Measurements from ENCODE around the gene CTNNA3.

CTNNA3 gene

GRCh38 chr10:66717231-66717981, 978.6 kb downstream of the CTNNA3 start:
- DNase-seq, result no peak

GRCh38 chr10:66714741-66715140, 981.3 kb downstream of the CTNNA3 start:
- no peak for DNase-seq

DNA sequence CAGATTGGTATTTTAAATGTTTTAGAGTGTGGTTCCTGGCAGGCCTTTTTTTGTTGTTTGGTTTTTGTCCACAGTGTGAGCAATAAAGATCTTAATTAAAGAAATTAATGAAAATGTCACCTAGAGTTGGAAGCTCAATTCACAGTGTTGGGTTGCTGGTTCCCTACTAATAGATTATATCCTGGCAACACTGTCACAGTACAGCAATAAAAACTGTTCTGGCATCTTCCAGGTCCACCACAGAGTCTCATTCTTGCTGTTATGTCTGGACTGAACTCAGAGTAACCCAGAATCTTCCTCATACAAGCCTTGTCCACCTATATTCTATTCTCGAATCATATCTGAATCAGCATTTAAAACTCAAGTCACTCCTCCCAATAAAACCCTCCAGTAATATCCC, 982.6 kb downstream of the CTNNA3 start:
- no peak for DNase-seq

GRCh38 chr10:66698069-66698468, 997.9 kb downstream of the CTNNA3 start:
- no peak for DNase-seq

DNA sequence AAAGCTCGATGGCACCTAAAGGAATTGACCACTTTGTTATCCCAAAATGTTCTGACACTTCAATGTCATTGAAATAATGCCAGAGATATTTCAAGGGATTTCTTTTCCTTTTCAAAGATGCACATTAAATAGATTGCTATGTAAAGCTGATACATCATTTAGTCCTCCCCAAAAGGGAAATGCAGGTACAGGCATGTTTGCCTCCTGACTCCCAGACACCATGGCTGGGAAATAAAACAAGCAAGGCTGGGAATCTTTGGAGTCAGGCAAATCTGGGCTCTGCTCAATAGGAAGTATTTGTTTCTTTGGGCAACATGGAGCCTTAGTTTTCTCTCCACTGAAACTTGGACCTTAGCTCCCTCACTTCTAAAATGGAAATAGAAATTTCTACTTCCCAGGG, 1000.9 kb downstream of the CTNNA3 start:
- DNase-seq, result no peak

DNA sequence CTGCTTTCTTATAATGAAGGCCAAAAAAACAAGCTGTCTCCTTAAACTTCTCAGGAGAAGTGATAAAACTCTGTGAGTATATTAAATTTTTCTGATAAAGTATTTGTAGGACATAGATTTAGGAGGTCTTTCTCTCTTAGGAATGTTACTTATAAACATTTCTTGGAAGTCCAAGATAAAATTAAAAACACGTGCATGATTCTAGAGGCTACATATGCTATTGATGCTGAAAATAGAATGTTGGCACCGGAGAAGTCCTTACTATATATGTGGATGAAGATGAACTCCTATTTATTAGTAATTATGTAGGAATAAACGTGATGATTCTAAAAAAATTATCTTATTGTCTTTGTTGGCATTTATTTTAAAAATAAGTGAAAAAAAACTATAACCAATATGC, 1011.4 kb downstream of the CTNNA3 start:
- no peak for DNase-seq

GRCh38 chr10:66680886-66681285, 1015.1 kb downstream of the CTNNA3 start:
- no peak for DNase-seq

GRCh38 chr10:66678521-66678920, 1017.5 kb downstream of the CTNNA3 start:
- no peak for DNase-seq

DNA sequence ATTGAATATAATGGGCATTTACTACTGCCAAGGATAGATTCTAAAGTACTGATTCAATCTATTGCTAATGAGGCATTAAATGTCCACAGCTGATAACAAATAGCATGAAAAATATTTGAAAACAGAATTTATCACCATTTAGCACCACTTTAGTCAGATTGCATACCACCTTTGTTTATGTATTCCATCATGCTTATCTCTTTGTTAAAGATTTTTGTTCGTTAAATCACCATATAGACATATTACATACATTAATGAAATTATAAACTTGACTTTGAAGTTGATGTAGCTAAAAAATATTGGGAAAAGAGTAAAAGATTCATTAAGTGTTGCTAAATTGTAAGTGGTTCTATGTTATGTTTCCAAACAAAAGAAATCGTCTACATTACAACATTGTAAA, 1022.9 kb downstream of the CTNNA3 start:
- DNase-seq, result no peak

GRCh38 chr10:66671562-66671961, 1024.4 kb downstream of the CTNNA3 start:
- DNase-seq, result no peak

- DNase-seq, result no peak
These were observed 1024.9 kb downstream of the CTNNA3 start for GRCh38 chr10:66671064-66671463.

GRCh38 chr10:66656499-66656898, 1039.5 kb downstream of the CTNNA3 start:
- DNase-seq, result no peak

DNA sequence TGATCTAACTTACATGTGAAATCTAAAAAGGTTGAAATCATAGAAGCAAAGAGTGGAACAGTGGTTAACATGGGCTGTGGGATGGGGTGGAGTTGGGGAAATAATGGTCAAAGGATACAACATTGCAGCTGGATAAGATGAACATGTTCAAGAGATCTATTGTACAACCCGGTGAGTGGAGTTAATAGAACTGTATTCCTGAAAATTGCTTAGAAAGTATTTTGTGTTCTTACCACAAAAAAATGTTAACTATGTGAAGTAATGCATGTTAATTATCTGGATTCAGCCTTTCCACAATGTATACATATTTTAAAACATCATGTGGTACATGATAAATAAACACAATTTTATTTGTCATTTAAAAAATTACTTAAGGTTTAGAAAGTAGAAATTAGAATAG, 1041.1 kb downstream of the CTNNA3 start:
- no peak for DNase-seq

- no peak for DNase-seq
These were observed 1044.5 kb downstream of the CTNNA3 start for GRCh38 chr10:66651308-66652082.

DNA sequence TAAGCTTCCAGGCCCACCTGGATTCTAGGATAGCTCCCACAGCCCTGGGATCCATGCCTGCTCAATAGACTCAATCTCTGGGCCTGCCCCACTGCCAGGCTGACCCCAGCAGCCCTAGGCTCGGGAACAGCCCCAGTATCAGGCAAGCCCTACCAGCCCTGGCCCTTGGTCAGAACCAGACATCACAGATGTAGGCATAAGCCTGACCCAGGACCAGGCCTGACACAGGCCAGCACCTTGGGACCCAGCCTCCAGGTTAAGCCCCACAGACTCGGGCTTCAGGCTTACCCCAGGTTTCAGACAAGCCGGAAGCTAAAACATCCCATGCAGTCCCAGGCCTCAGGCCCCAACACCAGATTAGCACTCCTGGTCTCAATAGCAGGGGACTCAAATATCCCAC, 1046.4 kb downstream of the CTNNA3 start:
- no peak for DNase-seq

- no peak for DNase-seq
These were observed 1053.8 kb downstream of the CTNNA3 start for GRCh38 chr10:66642217-66642616.

GRCh38 chr10:66639371-66639770, 1056.6 kb downstream of the CTNNA3 start:
- no peak for DNase-seq

DNA sequence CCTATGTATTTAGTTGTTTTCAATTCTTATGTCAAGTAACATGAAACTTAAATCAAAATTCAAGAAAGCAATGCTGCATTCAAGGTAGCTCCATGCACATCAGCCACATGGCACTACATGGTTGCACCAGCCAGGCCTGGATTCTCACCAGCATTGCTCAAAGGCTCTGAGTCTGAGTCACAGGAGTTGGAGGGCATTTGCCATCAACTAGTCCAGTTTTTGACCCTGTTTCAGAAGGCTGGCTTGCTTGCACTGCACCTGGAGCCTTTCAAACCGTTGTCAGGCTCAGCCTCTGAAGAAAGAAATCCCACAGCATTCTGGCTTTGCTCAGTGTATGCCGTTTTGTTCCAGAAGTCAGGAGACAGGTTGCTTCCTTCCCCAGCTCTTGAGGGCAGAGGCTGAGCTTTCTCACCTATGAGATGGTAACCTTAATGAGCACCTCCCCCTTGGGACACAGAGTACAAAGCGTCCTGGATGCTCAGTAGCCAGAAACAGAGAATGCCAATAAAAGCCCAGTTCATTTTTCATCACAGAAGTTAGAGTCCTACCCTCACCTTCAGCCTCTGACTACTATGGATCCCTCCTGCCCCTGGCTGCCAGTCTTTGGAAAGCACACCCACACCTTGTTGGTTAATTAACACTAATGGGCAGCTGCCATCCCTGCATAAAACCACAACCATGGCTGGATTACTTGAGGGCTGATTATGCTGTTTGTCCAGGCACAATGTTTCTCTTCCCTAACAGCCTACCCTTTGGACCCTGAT, 1058.5 kb downstream of the CTNNA3 start:
- no peak for DNase-seq

DNA sequence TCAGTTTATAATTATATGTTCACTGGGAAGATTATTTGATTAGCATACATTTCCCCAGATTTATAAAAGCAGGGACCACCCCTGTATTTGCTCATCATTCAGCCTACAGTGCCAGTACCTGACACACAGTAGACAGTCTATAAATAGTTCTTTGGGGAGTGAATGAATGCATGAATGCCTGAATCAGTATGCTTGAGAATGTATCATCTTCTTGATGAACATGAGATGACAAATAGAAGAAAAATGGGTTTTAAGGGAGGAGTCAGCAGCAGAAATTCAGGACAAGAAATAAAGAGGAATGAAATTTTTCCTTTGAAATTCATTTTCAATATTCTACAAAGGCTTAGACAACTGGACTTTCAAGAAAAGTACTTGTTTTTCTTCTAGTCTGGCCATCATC, 1066.0 kb downstream of the CTNNA3 start:
- DNase-seq, result no peak

DNA sequence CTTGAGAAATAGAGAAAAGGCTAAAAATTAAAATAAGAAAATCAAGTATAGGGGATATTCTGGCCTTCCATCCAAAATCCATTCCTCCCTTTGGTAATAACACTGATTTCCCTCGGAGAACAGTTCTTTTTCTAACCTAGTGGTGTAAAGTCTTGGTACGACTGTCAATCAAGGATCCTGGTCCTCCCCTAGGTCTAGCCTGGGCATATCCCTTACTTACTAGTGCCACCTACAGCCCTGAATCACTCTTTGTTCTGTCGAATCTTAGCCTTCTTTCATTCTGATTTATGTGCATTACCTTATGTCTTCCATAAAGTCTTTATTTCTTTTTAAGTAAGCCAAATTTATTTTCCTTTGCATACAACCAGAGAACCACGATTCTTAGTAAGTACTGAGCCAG, 1068.8 kb downstream of the CTNNA3 start:
- DNase-seq, result no peak

- DNase-seq, result no peak
These were observed 1070.0 kb downstream of the CTNNA3 start for GRCh38 chr10:66625709-66626590.

DNA sequence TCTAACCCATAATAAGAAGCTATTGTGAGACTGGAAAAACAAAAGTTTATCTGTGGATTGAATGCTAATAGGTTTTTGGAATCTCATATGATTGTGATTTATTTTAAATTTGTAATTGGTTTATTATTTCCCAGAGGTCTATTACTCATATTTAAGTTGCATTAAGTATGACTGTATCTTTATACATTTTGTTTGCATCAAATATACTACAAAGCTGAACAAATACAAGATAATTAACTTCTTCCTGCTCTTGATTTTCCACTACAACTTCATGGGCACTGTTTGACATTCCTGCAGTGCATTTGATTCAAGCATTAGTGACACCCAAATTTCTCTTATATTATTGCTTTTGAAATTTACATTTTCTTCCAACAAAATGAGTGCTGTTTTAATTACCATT, 1073.9 kb downstream of the CTNNA3 start:
- DNase-seq, result no peak

DNA sequence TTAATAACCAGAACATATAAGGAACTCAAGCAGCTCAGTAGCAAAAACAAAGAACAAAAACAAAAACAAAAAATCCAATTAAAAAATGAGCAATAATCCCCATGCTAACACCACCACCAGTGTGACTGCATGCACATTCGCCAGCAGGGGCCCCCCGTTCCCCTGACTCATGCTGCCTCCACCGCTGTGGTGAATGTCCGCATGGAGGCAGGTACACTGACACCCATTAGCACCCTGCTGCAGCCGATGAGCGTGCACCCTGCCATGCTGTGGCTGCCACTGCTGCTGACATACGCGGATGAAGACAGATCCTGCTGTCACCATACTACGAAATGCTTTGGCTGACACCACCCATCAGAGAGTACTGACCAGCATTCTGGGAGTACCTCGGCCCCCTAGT, 1091.8 kb downstream of the CTNNA3 start:
- no peak for DNase-seq

Measured in CD4-positive, alpha-beta T cell treated with Interleukin-1 beta for 1 hour (primary cell).